CD4-positive, alpha-beta T cell treated with Interleukin-6 for 4 hours (primary cell): ENCODE measurements around the gene NRL.
"Not testable (repeated sequence)": the region's sequence is repeated elsewhere in the genome, so short reads cannot be mapped to it uniquely, and the experiment has no call there.

Experiments used
- DNase-seq: peaks from one replicate; pipeline ENCODE4 v3.0.0-alpha.2; 2020; ENCODE audit warnings: mixed read lengths

Gene NRL

DNA sequence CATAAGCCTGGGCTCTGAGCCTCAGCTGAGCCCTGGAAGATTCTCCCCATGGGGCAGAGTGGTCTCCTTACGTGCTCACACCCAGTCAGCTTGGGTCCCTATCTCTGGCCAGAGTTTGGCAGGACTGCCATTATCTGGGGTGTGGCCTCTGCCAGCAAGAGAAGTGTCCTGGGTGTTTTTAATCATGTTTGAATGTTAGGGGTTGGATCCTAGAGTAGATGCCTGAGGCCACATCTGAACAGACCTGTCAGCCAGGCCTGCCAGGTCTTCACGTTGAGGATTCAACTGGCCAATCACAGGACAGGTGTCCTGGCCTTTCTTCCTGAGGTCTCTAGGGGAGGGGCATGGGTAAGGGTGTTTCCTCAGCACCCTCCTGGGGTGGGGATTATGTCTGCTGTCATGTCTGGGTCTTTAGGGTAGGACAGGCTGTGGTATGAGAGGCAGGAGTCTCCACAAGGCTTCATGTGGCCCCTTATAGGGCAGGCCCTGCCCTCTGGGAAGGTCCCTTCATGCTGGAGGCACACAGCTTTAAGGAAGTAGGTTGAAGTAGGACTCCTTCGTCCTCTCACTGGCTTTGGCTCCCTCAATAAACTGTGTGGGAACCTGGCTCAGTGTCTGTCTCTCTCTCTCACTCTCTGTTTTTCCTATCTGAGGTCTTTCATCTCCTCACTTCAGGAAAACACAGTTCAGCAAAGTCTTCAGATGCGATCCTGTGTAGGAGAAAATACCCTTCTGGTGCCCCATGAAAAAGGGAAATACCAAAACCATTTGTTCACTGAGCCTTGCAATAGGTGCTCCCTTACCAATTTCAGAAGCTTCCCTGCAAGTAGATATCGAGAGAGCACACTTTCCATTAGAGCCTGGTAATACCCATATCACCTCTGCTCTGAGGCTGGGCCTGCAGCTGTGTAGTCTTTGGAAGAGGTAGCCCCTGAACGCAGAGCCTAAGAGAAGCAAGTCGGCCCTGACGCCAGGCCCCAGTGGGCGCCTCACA, 9.0 kb upstream of the NRL start:
- DNase-seq = no peak

DNA sequence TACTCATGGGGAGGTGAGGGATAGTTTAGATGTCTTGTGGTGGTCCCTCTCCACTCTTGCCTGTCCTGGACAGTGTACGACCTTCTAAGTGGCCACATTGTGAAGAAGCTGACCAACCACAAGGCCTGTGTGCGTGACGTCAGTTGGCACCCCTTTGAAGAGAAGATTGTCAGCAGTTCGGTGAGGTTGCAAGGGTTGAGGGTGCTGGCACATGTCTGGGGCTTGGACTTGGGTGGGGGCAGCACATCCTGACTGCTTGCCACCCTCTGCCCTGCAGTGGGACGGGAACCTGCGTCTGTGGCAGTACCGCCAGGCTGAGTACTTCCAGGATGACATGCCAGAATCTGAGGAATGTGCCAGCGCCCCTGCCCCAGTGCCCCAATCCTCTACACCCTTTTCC, 8.1 kb upstream of the NRL start:
- no peak for DNase-seq

DNA sequence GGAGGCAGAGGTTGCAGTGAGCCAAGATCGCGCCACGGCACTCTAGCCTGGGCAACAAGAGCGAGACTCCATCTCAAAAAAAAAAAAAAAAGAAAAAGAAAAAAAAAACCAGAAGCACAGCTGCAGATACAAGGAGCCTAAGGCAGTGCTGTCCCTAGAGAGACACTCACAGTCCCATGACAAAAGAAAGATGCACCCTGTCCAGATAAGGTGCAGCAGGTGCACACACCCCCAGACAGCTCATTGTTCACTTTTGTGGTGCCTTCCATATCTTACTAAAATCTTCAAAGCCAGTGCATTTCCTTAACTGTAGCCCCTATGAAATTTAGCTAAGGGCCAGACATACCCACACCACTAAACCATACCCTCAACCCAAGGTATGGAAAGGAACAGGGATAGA, 7.7 kb upstream of the NRL start:
- DNase-seq = no peak

DNA sequence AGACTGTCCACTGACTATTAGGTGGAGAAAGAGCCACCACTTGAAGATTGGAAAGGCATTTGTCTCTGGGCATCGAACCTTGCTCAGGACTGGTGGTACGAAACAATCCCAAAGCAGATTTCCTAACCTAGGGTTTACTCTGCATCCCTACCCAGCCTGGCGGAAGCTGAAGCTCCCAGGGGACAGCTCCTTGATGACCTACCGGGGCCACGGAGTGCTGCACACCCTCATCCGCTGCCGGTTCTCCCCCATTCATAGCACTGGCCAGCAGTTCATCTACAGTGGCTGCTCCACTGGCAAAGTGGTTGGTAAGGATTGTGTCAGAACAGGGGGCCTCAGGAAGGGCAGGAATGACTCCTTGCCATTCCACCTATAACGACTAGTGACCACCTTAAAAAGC, 6.5 kb upstream of the NRL start:
- no peak for DNase-seq

DNA sequence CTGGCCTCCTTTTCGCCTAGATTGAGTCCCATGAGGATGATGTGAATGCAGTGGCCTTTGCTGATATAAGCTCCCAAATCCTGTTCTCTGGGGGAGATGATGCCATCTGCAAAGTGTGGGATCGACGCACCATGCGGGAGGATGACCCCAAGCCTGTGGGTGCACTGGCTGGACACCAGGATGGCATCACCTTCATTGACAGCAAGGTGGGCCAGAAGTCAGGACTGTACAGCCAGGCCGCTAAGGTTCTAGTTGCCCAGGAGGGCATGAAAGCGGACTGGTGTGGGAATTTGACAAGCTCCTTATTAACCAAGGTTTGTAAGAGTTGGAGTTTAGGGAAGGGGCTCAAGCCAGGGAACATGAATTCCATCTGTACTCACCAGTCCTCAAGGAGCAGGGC, 4.9 kb upstream of the NRL start:
- DNase-seq = no peak

DNA sequence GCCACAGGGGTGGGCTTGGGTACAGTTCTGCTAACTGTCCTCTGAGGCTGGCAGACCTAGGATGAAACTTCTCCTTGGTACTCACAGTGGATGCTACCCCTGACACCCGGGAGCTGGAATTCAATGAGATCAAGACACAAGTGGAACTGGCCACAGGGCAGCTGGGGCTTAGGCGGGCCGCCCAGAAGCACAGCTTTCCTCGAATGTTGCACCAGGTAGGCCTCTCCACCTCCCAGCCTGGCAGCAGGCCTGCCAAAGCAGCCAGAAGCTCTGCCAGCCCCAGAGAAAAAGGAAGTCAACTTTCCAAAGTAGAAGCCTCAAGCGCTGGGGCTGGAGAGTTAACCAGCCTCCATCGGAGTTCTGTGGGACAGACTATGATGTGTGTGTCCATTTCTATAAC, 2.4 kb upstream of the NRL start:
- no peak for DNase-seq

DNA sequence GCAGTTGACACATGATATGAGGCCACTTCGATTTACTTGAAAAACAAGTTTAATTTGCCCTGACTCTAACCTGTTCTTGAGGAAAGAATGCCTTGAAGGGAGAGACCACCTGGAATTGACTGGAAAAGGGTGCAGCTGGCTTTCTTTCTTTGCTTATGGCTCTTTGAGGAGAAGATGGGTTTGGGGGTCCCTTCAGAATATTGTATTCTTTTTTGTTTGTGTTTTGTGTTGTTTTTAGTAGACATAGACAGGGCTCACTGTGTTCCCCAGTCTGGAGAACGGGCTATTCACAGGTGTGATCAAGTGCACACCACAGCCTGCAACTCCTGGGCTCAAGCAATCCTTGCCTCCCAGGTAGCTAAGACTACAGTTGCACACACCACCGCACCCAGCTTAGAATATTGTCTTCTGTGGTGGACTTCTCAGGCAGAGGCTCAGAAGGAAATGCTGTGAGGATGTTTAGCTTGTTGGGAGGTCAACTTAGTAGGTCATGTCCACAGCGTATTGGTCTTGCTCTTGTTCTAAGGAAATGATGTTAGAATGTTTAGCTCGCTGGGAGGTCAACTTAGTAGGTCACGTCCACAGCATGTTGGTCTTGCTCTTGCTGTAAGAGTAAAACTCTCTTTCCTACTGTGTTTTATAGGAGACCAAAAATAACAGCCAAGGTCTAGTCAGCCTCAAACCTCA, 1.5 kb upstream of the NRL start:
- no peak for DNase-seq

DNA sequence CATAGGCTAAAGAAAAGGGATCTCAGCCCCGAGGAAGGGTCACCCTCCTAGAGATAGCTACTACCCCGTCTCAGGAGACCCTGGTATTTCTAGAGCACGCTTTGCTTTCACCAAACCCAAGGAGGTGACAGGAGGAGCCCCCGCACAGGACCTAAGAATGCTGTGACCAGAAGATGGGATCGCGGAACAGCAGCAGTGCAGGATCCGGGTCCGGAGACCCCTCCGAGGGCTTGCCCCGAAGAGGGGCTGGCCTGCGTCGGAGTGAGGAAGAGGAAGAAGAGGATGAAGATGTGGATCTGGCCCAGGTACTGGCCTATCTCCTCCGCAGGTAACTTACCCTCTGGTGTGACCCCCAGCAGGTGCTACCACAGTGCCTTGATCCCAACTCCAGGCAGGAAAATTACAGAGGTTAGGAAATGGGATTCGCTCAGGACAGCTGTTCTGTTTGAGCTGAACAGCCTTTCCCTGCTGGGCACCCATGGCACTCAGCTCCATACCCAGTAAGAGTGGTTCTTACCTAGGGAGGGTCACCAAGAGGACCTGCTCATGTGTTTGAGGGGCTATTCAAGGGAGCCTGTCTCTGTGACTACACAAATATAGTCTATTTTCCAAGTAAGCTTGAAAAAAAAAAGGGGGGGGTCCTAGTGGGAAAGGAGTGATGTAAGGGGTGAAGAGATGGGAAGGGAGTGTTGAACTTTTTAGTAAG, 826 bp upstream of the NRL start:
- DNase-seq = no peak

DNA sequence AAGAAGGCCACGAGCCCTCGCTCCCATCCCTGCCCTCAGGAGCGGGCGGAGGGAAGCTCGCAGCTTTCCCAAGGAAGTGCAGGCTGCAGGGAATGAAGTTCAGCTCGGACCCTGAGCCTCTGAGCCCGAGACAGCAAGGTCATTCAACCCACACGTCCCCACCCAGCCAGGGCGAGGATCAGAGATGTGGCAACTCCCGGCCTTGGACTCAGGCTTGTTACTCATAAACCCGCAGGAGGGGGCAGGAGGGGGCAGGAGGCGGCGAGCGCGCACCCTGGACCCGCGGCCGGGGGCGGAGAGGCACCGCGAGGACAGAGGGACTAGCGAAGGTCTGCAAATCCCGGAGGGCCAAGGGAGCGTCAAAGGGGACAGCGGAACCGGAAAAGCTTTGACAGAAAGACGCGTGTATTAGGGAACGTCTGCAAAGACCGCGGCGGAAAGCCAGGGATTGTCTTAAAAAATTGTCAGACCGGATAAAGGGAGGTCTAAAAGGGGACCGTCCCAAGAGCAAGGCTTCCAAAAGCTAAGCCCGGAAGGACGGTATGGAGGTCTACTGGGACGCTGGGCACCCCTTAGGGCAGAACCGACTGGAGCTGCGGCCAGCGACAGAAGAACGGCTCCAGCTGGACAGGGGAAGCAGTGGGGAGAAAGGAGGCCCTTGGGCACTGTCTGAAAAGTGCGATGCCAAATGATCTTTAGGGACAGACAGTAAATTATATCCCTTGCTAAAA, 783 bp downstream of the NRL start:
- DNase-seq = peak; percentile 78

DNA sequence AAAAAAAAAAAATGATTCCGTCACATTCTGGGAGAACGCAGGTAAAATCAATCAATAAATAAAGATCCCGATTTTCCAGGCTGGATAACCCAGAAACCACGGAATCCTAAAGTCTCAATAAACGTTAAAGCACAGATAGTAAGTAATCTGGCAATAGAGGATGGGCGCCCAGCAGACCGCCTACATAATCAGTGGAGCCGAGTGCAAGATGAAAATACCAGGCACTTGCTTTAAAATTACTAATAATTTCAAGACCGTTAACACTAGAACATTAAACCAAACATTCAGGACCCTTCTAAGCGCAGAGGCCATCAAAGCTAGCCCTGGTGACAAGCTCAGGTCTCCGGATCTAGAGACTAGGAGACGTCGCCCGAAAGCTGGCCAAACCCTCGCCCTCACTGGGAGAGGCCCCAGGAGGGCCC, 1.4 kb downstream of the NRL start:
- DNase-seq = no peak

DNA sequence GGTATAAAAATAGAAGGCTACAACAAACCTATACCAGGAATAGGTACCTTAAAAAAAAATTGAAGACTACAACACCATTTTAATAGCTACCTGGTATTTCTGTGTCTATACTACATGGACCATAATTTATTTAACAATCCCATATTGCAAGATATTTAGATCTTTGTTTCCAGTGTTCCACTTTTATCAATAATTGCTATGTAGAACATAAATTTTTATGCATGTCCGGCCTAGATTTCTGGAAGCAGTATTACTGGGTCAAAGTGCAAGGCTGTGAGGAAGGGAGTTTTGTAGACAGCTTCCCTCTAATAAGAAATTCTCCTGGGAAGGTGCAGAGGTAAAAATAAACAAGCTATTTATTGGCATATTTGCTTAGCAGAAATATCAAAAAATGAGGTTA, 4.2 kb downstream of the NRL start:
- no peak for DNase-seq

DNA sequence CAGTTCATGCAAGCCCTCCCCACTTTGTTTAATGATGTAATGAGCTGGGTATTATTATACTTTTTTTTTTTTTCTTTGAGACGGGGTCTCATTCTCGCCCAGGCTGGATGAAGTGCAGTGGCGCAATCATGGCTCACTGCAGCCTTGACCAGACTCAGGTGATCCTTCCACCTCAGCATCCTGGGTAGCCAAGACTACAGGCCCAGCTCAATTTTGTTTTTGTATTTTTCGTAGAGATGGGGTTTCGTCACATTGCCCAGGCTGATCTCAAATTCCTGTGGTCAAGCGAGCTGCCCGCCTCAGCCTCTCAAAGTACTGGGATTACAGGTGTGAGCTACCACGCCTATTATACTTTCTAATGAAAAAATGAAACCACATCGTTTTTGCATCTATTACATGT, 4.7 kb downstream of the NRL start:
- no peak for DNase-seq

DNA sequence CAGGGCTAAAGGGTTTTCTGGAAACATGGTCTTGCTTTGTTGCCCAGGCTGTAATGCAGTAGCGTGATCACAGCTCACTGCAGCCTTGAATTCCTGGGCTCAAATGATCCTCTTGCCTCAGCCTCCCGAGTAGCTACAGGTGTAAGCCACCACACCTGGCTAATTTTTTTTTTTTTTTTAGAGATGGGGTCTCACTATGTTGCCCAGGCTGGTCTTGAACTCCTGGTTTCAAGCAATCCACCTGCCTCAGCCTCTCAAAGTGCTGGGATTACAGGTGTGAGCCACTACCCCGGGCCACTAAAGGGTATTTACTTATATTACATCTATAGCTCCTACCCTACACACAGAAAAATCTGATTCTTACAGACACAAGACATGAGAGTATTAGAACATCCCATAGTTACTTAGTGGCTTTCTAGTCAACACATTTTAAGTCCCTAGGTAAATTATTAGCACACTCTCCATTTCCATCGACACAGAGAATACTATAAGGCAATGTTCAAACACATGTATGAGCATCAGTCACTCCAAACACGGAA, 6.3 kb downstream of the NRL start:
- no peak for DNase-seq

DNA sequence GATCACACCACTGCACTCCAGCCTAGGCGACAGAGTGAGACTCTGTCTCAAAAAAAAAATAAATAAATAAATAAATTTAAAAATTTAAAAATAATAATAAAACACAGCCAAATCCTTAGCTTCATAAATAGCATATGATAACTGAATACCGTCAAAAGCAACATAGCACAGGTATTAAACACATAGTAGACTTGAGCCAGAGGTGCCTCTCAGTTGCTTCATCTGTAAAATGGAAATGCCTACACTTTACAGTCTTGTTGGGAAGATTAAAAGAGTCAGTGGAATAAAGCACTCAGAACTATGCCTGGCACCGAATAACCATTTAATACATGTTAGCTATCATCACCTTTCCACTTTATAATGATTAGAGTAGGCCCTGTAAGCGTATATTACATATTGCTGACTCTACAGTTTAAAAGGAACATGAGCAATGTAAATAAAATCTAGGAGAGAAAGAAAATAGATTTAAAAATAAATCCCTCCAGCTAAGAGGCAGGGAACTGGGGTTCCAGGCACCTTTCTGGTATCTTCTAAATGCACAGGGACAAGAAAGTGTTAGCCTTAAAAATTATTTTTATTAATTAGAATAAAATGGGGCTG, 8.0 kb downstream of the NRL start:
- DNase-seq = no peak

DNA sequence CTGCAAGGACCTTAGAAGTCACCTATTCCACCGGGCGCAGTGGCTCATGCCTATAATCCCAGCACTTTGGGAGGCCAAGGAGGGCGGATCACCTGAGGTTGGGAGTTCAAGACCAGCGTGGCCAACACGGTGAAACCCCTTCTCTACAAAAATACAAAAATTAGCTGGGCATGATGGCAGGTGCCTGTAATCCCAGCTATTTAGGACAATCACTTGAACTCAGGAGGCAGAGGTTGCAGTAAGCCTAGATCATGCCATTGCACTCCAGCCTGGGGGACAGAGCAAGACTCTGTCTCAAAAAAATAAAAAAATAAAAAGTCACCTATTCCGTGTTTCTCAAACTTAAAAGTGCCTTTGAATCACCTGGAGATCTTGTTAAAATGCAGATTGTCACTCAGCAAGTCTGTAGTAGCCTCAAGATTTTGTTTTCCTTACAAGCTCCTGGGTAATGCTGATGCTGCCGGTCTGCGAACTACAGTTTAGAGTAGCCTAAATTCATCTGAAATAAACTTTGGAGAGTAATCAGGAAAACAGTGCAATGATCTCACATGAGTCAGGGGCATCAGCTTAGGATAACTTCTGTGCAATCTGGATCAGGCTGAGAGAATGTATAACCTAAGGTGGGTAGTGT, 9.0 kb downstream of the NRL start:
- not testable (repeated sequence) for DNase-seq

DNA sequence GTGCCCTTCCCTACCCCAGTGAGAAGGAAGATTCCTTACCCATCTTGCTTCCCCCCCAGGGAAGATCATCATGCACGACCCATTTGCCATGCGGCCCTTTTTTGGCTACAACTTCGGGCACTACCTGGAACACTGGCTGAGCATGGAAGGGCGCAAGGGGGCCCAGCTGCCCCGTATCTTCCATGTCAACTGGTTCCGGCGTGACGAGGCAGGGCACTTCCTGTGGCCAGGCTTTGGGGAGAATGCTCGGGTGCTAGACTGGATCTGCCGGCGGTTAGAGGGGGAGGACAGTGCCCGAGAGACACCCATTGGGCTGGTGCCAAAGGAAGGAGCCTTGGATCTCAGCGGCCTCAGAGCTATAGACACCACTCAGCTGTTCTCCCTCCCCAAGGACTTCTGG, 11.3 kb downstream of the NRL start:
- DNase-seq = no peak

DNA sequence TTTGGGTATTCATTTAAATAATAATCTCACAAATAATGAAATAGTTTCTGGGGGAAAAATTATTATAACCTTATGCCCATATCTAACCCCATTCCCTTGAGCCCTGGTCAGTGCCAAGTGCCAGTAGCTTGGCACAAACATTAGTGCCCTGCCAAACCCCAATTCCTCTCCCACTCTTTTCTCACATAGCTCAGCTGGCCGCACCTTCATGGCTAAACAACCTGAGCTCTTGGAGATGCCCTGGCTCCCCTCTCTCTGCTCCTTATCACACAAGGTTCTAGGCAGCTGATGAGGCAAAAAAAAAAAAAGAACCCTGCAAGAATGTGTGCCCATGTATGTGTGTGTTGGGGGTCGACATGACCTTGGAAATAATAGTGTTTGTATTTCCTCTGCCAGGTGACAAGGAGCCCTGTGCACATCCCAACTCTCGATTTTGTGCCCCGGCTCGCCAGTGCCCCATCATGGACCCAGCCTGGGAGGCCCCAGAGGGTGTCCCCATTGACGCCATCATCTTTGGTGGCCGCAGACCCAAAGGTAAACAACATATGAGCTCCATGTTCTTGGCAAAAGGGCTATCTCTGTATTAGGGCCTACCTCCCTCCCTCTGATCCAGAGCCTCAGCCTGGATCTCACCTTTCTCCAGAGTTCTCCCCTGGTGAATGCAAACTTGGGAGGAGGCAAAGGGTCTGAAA, 12.2 kb downstream of the NRL start:
- no peak for DNase-seq

DNA sequence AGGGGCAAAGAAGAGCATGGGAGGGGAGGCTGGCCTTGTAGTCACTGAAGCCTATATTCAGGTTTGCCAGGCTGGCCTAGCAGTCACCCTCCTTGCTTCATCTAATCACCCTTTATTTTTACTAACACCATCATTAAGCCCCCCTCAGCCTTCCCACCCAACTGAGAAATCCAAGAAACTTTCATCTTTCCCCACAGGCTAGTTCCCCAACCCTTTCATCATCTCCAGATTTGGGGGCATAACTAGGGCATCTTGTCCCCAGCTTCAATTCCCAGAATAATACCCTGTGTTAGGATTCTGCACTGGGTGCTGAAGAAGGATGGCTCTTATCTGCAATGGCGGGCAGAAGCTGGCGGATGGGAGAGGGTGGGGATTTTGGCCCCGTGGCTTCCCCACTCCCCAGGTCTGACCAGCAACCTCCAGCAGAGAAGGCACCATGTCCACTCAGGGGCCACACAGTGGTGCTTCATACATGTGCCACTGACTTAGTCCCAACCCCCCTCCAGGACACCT, 13.7 kb downstream of the NRL start:
- DNase-seq = no peak

DNA sequence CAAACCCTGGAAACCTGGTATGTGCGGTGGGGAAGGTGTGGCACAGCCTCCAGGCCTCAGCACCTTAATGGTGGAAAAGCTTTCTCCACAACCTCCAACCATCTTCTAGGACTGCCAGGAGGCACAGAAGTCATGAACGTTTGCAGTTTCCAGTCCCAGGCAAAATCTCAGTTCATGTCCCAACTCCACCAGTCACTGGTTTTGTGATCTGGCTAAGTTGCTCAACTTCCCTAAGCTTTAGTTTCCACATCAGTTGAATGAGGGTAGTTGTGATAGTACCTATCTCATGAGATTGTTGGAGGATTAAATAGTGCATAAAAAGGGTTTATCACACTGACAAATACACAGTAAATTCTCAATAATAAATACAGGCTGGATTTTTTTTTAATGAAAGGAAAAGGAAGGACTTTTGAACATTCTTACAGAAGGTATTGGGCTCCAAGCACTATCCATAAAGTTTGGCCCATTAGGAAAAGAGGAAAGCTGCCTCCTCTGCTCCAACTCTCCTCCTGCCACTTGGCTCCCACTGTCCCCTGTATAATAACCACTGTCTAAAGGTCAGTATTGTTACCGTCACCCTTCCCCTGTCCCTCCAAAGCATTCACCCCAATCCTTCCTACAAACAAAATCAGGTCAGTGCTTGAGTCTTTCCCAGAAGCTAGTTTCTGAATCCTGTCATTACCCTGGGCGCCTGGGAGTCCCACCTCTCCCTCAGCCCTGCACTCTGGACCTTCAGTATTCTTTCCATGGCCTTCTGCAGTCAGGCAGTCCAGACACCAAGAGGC, 14.4 kb downstream of the NRL start:
- no peak for DNase-seq
